Neural cell (in vitro differentiated cells): ENCODE results near the gene KRT15. TPM values are rescaled to one million over a fixed set of nuclear protein-coding genes. Genes with fewer than 3 reads are reported as not detected.

Source experiments
- H2AFZ ChIP-seq: fragments of 200-600, 300-800 bp; sonication (generic), shearing (Covaris generic); 2 replicates; pipeline ENCODE4 v1.6.0; 2014; ENCODE audit warnings: low read depth, mild to moderate bottlenecking, antibody characterized with exemption, low read length, moderate library complexity
- H3F3A ChIP-seq: fragments of 200-600 bp; shearing (Covaris generic); 2 replicates; pipeline ENCODE4 v1.6.1; 2016; ENCODE audit warnings: mild to moderate bottlenecking, moderate library complexity, mixed read lengths, antibody characterized with exemption, low read length; ENCODE audit not compliant: insufficient read depth, poor library complexity, severe bottlenecking
- H3K27ac ChIP-seq: fragments of 200-600, 300-800 bp; sonication (generic), shearing (Covaris generic); 2 replicates; pipeline ENCODE4 v1.5.1; 2014; ENCODE audit warnings: mild to moderate bottlenecking, low read length, moderate library complexity
- H3K27me3 ChIP-seq: fragments of 300-800, 200-600 bp; sonication (generic), shearing (Covaris generic); 2 replicates; pipeline ENCODE4 v1.6.0; 2014; ENCODE audit warnings: mild to moderate bottlenecking, low read depth, low read length, moderate library complexity; ENCODE audit not compliant: insufficient read depth
- H3K36me3 ChIP-seq: fragments of 300-800, 200-600 bp; sonication (generic), shearing (Covaris generic); 2 replicates; pipeline ENCODE4 v1.5.1; 2014; ENCODE audit warnings: mild to moderate bottlenecking, antibody characterized with exemption, low read length, moderate library complexity; ENCODE audit not compliant: insufficient read depth
- H3K4me2 ChIP-seq: fragments of 300-800, 200-600 bp; sonication (generic), shearing (Covaris generic); 2 replicates; pipeline ENCODE4 v1.6.0; 2014; ENCODE audit warnings: mild to moderate bottlenecking, low read length
- H3K4me3 ChIP-seq: fragments of 300-800, 200-600 bp; sonication (generic), shearing (Covaris generic); 2 replicates; pipeline ENCODE4 v1.5.1; 2014; ENCODE audit warnings: mild to moderate bottlenecking, low read length, moderate library complexity
- H3K79me2 ChIP-seq: fragments of 200-600 bp; shearing (Covaris generic); replicated peaks from 2 replicates; pipeline ENCODE4 v1.6.0; 2014; ENCODE audit warnings: mild to moderate bottlenecking, low read length, moderate library complexity; ENCODE audit not compliant: insufficient read depth
- H3K9ac ChIP-seq: fragments of 300-800, 200-600 bp; sonication (generic), shearing (Covaris generic); 2 replicates; pipeline ENCODE4 v1.6.1; 2016; ENCODE audit warnings: mild to moderate bottlenecking, low read length, mixed read lengths
- H3K9me2 ChIP-seq: fragments of 200-600 bp; shearing (Covaris generic); 2 replicates; pipeline ENCODE4 v1.6.1; 2016; ENCODE audit warnings: mild to moderate bottlenecking, low read length, mixed read lengths; ENCODE audit not compliant: insufficient read depth
- H3K9me3 ChIP-seq: fragments of 200-600, 300-800 bp; sonication (generic), shearing (Covaris generic); 2 replicates; pipeline ENCODE4 v1.6.1; 2016; ENCODE audit warnings: mild to moderate bottlenecking, mixed run types, low read length, moderate library complexity, mixed read lengths
- H4K20me1 ChIP-seq: fragments of 200-600 bp; shearing (Covaris generic); 2 replicates; pipeline ENCODE4 v1.6.1; 2016; ENCODE audit warnings: mild to moderate bottlenecking, mixed run types; ENCODE audit not compliant: insufficient read depth
- EP300 ChIP-seq: fragments of 450-650 bp; conservative IDR thresholded peaks from 2 replicates; pipeline ENCODE4 v1.6.1; 2014; ENCODE audit warnings: antibody characterized with exemption, mild to moderate bottlenecking, moderate library complexity; ENCODE audit not compliant: poor library complexity, severe bottlenecking
- EZH2 ChIP-seq: fragments of 200-600, 300-800 bp; shearing (Covaris generic), sonication (generic); IDR thresholded peaks from 2 replicates; pipeline ENCODE4 v1.6.1; 2014; ENCODE audit warnings: antibody characterized with exemption, low read length, borderline replicate concordance, mild to moderate bottlenecking; ENCODE audit not compliant: insufficient read depth, poor library complexity, severe bottlenecking
- MXI1 ChIP-seq: fragments of 450-650 bp; conservative IDR thresholded peaks from 2 replicates; pipeline ENCODE4 v1.6.1; 2014; ENCODE audit warnings: antibody characterized with exemption, mild to moderate bottlenecking; ENCODE audit not compliant: poor library complexity, severe bottlenecking
- POLR2AphosphoS5 ChIP-seq: IDR thresholded peaks from 2 replicates; pipeline ENCODE4 v1.6.1; 2012
- RAD21 ChIP-seq: fragments of 450-650 bp; conservative IDR thresholded peaks from 2 replicates; pipeline ENCODE4 v1.6.1; 2014; ENCODE audit warnings: antibody characterized with exemption, mild to moderate bottlenecking, moderate library complexity
- REST ChIP-seq: IDR thresholded peaks from 2 replicates; pipeline ENCODE4 v1.6.1; 2012; ENCODE audit warnings: borderline replicate concordance
- SMC3 ChIP-seq: fragments of 450-650 bp; conservative IDR thresholded peaks from 2 replicates; pipeline ENCODE4 v1.6.1; 2014; ENCODE audit warnings: antibody characterized with exemption, mild to moderate bottlenecking, moderate library complexity; ENCODE audit not compliant: poor library complexity
- polyA plus RNA-seq: library from polyadenylated mRNA; depleted of rRNA; stranded (reverse); fragments of >200 nt; gene quantifications from 2 replicates; pipeline ENCODE4 v1.2.3, GENCODE V29; 2014
- TF ChIP-seq, protein P1 (sequence below): fragments of 450-650 bp; IDR thresholded peaks from 2 replicates; pipeline ENCODE4 v1.5.1; 2014; ENCODE audit warnings: antibody characterized with exemption, mild to moderate bottlenecking, moderate library complexity; ENCODE audit not compliant: poor library complexity, severe bottlenecking

The KRT15 gene
- polyA plus RNA-seq, 1 donor from 2014 or later: 0.09 TPM

GRCh38 chr17:41536741-41537613, 18.3 kb upstream of the KRT15 start:
- TF ChIP-seq MXI1 (no peak), SMC3 (no peak), EZH2 (no peak), POLR2AphosphoS5 (no peak), REST (no peak), EP300 (no peak), RAD21 (no peak)
- TF ChIP-seq, protein P1, sequence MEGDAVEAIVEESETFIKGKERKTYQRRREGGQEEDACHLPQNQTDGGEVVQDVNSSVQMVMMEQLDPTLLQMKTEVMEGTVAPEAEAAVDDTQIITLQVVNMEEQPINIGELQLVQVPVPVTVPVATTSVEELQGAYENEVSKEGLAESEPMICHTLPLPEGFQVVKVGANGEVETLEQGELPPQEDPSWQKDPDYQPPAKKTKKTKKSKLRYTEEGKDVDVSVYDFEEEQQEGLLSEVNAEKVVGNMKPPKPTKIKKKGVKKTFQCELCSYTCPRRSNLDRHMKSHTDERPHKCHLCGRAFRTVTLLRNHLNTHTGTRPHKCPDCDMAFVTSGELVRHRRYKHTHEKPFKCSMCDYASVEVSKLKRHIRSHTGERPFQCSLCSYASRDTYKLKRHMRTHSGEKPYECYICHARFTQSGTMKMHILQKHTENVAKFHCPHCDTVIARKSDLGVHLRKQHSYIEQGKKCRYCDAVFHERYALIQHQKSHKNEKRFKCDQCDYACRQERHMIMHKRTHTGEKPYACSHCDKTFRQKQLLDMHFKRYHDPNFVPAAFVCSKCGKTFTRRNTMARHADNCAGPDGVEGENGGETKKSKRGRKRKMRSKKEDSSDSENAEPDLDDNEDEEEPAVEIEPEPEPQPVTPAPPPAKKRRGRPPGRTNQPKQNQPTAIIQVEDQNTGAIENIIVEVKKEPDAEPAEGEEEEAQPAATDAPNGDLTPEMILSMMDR: no peak
- Histone ChIP-seq H4K20me1 (no peaks in the 10 kb centered on the region), H3K4me3 (no peak overlapping the region), H3K9ac (no peak overlapping the region), H3K36me3 (no peaks in the 10 kb centered on the region), H3K9me3 (no peaks in the 10 kb centered on the region), H3K4me2 (no peak overlapping the region), H3K9me2 (no peaks in the 10 kb centered on the region), H3K79me2 (no peaks in the 10 kb centered on the region), H2AFZ (no peak overlapping the region), H3F3A (no peaks in the 10 kb centered on the region), H3K27me3 (no peaks in the 10 kb centered on the region), H3K27ac (no peak overlapping the region)

DNA sequence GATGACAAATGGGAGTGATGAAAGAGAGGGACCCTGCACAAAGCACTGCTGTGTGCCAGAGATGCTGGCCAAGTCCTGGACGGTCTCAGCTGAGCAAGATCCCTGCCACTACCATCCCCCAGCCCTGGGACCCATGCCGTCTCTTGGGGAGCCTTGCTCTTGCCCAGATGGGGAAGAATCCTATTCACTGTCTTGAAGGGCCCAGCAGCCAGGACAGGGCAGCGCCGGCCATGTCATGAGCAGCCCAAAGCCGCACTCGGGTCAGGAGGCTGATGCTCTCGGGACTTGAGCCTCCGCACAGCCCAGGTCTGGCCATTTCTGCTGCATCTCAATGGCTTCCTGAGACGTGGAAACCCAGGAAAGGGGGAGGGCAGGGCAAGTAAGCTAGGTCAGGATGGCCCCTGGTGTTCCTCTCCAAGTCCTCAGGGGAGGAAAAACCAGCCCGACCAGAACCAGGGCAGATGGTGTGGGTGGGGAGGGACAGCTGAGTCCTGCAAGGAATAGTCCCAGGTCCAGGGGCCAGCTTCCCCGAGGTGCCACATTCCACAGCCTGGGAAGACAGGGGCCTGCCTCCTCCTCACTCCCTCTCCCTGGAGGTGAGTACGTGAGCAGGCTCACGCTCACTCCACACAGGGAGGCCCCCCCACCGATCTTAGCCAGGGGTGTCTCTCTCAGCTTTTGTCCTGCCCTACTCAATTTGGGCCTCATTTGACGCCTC, 17.2 kb upstream of the KRT15 start:
- Histone ChIP-seq H3K79me2 (no peaks in the 10 kb centered on the region), H3K27ac (no peak overlapping the region), H3F3A (no peaks in the 10 kb centered on the region), H3K36me3 (no peaks in the 10 kb centered on the region), H3K4me3 (no peak overlapping the region), H4K20me1 (no peaks in the 10 kb centered on the region), H3K4me2 (no peak overlapping the region), H3K9ac (no peak overlapping the region), H2AFZ (no peak overlapping the region), H3K9me2 (no peaks in the 10 kb centered on the region), H3K9me3 (no peaks in the 10 kb centered on the region), H3K27me3 (no peaks in the 10 kb centered on the region)
- no peak for TF ChIP-seq POLR2AphosphoS5
- no peak for TF ChIP-seq REST
- TF ChIP-seq EZH2: no peak
- no peak for TF ChIP-seq RAD21
- TF ChIP-seq, protein P1: no peak
- no peak for TF ChIP-seq EP300
- TF ChIP-seq SMC3: no peak
